Stimulated activated CD8-positive, alpha-beta memory T cell treated with anti-CD3 and anti-CD28 coated beads, Interleukin-12 subunit alpha, Interleukin-12 subunit beta, amount 100 ng/mL, for 24 hours (primary cell): Measurements from ENCODE around the gene GCNT2.
"Not testable (repeated sequence)": the region's sequence is repeated elsewhere in the genome, so short reads cannot be mapped to it uniquely, and the experiment has no call there.

Source experiments
- DNase-seq: peaks from one replicate; pipeline ENCODE4 v3.0.0-alpha.2; 2020; ENCODE audit errors: extremely low read depth

GCNT2 gene

GRCh38 chr6:10521104-10521808 lies at the start of gene GCNT2:
Gene GCNT2, plus strand, starts transcription at chr6:10521351. Its CDS starts 7,561 bp downstream, at chr6:10528912.
- no peak for DNase-seq

GRCh38 chr6:10472634-10473033 lies 48.5 kb upstream of the GCNT2 start:
- no peak for DNase-seq

GRCh38 chr6:10478187-10479040 lies 42.7 kb upstream of the GCNT2 start:
- no peak for DNase-seq

DNA sequence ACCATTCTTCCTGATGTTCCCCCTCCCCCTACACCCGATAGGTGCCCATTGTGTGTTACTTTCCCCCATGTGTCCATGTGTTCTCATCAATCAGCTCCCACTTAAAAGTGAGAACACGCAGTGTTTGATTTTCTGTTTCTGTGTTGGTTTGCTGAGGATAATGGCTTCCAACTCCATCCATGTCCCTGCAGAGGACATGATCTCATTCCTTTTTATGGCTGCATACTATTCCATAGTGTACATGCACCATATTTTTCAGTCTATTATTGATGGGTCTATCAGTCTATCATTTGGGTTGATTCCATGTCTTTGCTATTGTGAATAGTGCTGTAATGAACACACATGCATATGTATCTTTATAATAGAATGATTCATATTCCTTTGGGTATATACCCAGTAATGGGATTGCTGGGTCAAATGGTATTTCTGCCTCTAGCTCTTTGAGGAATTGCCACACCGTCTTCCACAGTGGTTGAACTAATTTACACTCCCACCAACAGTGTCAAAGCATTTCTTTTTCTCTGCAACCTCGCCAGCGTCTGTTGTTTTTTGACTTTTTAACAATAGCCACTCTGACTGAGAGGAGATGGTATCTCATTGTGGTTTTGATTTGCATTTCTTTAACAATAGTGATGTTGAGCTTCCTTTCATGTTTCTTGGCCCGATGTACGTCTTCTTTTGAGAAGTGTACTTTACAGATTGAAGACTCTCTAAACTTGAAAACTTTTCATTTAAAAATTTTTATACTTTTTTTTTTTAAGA lies 41.0 kb upstream of the GCNT2 start:
- DNase-seq = no peak

- DNase-seq = no peak
Observed at GRCh38 chr6:10481101-10481500, 40.0 kb upstream of the GCNT2 start.

GRCh38 chr6:10482636-10483257 lies 38.4 kb upstream of the GCNT2 start:
- no peak for DNase-seq

DNA sequence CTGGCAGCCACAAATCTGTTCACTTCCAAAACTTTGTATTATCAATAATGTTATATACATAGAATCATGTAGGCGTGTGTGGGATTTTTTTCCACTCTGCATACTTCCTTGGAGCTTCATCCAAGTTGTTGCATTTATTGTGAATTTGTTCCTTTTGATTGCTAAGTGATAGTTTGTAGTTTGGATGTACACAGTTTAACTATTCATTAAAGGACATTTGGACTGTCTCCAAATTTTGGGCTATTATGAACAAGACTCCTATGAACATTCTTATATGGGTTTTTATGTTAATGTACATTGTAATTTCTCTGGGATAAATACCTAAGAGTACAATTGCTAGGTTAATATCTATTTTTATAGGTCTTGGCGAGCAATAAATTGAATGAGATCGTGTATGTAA lies 36.2 kb upstream of the GCNT2 start:
- DNase-seq = no peak

DNA sequence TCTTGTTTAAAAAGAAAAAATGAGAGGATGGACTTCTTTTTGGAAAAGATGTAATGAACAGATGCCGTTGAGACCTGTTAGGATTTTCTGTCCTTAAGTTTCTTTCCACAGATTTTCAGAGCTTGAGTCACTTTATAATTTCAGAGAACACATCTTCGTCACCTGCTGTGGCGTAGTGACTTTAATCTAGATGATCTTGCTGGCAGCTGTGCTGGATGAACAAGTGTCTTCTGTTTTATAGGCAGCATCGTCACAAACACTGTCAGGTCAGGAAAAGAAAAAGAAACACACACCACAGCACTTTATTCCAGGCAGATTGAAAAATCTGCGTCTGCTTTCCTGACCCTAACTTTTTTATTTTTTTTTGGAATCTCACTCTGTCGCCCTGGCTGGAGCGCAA lies 35.7 kb upstream of the GCNT2 start:
- DNase-seq = no peak

DNA sequence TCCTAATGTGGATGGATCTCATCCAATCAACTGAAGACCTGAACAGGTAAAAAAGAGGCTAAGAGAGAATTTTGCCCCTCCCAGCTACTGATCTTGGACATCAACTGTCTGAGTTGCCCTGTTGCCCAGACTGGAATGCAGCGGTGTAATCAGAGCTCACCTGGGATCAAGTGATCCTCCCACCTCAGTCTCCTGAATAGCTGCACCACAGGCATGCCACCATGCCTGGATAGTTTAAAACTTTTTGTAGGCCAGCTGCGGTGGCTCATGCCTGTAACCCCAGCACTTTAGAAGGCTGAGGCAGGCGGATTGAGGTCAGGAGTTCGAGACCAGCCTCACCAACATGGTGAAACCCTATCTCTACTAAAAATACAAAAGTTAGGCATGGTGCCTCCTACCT lies 34.9 kb upstream of the GCNT2 start:
- no peak for DNase-seq

DNA sequence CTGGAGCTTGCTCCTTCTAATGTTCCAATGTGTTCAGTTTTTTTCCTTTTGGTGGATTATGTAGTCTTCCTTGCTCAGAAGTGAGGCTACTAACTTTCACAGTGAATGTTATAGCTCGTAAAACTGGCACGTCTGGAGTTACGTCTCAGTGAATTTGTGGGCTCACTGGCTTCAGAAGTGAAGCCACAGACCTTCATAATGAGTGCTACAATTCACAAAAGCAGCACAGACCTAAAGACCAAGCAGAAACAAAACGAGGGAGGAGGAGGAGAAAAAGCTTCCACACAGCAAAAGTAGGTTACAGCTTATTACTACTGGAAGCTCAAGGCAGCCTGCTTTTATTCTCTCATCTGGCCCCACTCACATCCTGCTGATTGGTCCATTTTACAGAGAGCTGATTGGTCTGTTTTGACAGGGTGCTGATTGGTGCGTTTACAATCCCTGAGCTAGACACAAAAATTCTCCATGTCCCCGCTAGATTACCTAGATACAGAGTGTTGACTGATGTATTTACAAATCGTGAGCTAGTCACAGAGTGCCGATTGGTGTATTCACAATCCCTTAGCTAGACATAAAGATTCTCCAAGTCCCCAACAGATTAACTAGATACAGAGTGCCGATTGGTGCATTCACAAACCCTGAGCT lies 34.1 kb upstream of the GCNT2 start:
- DNase-seq = not testable (repeated sequence)

DNA sequence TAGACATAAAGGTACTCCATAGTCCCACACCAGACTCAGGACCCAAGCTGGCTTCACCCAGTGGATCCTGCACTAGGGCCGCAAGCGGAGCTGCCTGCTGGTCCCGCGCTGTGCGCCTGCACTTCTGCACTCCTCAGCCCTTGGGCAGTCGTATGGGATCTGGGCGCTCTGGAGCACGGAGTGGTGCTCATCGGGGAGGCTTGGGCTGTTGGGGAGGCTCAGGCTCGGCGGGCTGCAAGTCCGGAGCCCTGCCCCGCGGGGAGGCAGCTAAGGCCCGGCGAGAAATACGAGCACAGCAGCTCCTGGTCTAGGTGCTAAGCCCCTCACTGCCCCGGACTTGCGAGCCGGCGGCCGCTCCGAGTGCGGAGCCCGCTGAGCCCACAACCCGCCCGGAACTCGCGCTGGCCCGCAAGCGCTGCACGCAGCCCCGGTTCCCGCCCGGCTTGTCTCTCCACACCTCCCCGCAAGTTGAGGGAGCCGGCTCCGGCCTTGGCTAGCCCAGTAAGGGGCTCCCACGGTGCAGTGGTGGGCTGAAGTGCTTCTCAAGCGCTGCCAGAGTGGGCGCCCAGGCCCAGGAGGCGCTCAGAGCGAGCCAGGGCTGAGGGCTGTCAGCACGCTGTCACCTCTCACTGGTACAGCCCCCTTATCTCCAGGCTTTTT lies 33.4 kb upstream of the GCNT2 start:
- DNase-seq = no peak

DNA sequence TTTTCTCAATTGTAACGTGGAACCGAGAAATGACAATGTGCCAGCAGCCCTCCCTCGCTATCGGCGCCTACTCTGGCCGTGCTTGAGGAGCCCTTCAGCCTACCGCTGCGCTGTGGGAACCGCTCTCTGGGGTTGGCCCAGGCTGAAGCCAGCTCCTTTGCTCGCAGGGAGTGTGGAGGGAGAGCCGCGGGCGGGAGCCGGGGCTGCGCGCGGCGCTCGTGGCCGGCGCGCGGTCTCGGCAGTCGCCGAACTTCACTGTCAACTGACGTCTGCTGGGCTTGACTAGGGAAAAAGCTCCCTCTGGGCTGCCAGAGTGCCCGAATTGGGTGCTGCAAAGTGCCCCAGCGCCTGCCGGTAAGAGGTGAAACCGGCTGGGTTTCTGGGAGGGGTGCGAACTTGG lies 29.7 kb upstream of the GCNT2 start:
- DNase-seq = no peak

DNA sequence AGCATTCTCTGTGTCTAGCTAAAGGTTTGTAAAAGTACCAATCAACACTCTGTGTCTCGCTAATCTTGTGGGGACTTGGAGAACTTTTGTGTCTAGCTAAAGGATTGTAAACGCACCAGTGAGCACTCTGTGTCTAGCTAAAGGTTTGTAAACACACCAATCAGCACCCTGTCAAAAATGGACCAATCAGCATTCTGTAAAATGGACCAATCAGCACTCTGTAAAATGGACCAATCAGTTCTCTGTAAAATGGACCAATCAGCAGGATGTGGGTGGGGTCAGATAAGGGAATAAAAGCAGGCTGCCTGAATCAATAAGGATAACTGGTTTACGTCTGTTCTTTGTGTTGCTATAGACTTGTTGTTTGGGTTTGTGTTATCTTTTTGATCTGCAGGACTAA lies 29.2 kb upstream of the GCNT2 start:
- not testable (repeated sequence) for DNase-seq

DNA sequence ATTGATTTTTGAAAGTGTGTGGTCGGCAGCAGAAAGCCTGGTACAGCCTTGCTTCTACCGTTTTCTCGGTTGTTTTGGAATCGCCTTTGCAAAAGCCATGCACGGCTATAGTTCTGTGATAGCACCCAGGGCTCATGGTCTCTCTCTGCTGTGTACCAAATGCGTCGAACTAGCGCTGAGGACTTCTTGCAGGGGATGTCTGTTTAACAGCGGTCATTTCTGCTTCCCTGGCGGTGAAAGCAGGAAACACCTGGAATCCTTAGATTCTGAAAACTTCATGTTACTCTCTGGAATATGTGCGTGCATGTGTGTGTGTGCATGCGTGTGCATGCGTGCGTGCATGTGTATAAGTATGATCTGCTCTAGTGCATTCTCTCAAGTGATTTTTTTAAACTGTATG lies 26.1 kb upstream of the GCNT2 start:
- DNase-seq = no peak

- DNase-seq = no peak
Observed at GRCh38 chr6:10505529-10505928, 15.6 kb upstream of the GCNT2 start.

GRCh38 chr6:10507298-10507697 lies 13.9 kb upstream of the GCNT2 start:
- no peak for DNase-seq

DNA sequence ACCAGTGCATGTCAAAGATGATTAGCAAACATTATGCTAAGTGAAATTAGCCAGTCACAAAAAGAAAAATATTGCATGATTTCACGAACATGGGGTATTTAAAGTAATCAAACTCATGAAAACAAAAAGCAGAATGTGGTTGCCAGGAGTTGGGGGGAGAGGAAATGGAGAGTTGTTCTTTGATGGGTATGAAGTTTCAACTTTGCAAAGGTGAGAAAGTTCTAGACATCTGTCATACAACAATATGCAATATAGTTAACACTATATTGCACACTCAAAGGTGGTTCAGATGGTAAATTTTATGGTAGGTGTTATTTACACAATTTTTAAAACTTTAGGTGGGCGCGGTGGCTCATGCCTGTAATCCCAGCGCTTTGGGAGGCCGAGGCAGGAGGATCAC lies 13.4 kb upstream of the GCNT2 start:
- DNase-seq = no peak

GRCh38 chr6:10510592-10511367 lies 10.4 kb upstream of the GCNT2 start:
- DNase-seq = no peak

DNA sequence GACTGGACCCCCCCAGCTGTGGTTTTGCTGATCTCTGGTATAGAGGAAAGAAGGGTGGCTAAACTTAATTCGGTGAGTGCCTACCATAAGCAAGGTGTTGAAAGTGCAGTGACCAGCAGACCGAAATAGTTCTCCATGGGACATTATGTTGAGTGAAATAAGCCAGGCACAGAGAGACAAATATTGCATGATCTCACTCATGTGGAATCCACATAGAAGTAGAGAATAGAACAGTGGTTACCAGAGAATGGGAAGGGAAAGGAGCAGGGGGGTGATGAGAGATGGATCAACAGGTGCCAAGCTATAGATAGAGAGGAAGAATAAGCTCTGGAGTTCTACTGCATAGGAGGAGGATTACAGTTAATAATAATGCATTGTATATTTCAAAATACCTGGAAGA lies 9.7 kb upstream of the GCNT2 start:
- no peak for DNase-seq

DNA sequence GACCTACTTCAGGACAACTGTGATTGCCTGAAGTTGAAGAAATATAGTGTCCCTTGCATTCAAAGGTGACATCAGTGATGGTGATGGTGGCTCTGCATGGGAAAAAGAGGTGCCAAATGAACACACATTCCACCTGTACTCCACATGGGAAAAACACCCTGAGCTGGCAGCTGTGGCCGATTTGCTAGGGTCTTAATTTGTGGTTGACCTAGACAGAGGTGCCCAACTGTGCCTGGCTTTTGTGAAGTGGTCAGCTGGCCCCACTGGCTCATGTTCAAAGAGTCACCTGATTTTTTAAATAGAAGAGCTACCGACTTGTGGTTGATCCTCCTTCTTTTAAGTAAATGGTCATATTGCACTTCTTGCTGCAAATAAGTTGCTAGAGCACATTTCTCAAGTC lies 7.6 kb upstream of the GCNT2 start:
- no peak for DNase-seq
